CD4-positive, alpha-beta T cell treated with Interleukin-6 at 100 ng/mL for 8 hours (primary cell): ENCODE results near the gene GATAD2A.

ENCODE experiments used
- DNase-seq: peaks from one replicate; pipeline ENCODE4 v3.0.0-alpha.2; 2020; ENCODE audit warnings: mixed read lengths, low spot score

Gene GATAD2A

DNA sequence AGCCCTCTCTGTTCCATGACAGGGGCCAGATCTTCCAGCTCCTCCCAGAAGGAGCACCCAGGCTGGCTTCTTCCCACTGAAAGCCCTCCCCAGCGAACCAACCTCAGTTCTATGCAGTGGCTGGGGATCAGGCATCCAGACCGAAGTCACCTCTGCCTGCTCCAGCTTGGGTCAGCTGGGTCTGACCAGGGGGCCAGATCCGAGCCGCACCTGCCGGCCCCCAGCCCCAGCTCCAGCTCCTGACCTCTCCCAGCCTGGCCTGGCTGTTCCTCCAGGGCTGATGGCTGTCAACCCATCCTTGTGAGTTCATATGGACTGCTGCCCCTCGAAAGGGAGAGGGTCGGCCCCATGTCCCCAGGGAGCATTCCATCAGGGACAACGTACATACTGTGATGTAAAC, 101.9 kb downstream of the GATAD2A start:
- DNase-seq, result no peak

DNA sequence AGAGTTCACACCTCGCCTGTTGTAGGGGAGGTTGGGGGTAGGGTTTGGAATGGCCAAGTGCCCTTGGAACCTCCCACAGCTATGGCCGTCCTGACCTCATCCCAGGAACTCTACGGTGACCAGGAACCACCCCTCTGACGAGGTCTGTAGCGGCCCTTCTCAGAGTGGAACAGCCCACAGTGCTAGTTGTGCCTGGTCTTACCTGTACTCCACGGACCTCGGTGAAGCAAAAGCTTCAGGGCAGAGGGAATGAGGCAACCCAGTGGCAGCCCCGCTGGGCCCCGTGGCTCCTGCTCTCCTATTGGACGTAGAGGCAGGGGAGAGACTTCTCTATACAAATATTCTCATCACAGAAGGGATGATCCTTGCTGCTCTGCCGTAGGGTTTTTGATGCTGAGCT, 102.7 kb downstream of the GATAD2A start:
- DNase-seq, result no peak

- no peak for DNase-seq
Measured at GRCh38 chr19:19510432-19510831, 105.0 kb downstream of the GATAD2A start.

DNA sequence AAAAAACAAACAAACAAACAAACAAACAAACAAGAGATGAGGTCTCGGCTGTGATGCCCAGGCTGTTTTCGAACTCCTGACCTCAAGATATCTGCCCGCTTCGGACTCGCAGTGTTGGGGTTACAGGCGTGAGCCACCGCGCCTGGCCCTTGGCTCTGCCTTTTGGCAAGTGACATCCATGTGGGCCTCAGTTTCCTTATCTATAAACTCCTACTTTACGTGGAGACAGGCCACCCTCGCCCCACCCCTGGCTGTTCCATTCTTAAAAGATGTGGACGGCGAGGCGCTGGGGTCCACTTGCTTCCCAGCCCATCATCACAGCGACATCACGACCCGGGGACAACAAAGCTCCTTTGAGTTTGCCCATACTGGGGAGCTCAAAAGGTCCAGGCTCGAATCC, 108.2 kb downstream of the GATAD2A start:
- no peak for DNase-seq

GRCh38 chr19:19514215-19514657, 108.8 kb downstream of the GATAD2A start:
- DNase-seq, result no peak

- DNase-seq, result no peak
Measured at GRCh38 chr19:19514881-19515641, 109.6 kb downstream of the GATAD2A start, which contains the start of gene TSSK6. Gene TSSK6 (minus strand): TSS chr19:19515548. CDS start chr19:19515427, 121 bp downstream.

DNA sequence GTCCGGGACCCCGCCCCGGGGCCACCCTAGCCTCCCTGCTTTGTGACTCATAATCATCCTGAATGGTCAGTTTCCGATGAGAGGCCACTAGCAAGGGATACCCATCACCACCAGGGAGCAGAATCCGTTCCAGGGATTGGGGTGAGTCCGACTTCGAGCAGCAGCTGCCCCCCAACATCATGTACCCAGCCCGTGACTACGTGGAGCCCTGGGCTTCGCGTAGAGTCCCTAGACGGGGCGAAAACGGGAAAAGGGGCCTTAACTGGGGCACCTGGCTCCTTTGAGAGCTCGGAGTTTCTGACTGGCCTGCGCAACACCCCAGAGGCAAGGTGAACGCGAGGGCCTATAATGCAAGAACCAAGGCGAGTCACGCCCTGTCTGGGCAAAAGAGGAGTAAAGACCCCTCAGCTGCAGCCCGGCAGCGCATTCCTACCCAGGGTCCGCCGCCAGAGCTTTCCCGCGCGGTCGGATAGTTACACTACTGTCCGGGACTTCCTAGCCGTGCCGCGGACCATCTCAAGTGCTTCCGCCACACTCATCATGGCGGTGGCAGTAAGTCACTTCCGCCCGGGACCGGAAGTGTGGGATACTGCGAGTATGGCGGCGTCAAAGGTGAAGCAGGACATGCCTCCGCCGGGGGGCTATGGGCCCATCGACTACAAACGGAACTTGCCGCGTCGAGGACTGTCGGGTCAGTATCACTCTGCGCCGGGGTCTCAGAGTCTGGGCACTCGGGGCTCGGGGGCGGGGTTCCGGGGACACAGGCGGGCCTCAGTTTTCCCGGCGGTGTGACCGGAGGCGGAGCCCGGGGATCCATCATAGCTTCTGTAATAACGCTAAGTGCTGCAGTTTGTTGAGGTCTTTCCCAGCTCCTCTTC, 110.4 kb downstream of the GATAD2A start, which contains the start of gene NDUFA13:
Gene NDUFA13, plus strand, starts transcription at position 584 of the 878 bp plus-strand sequence. Its CDS starts 14 bp downstream, at position 598.
- DNase-seq, result peak; percentile 89

GRCh38 chr19:19517235-19517619, 111.8 kb downstream of the GATAD2A start:
- no peak for DNase-seq

DNA sequence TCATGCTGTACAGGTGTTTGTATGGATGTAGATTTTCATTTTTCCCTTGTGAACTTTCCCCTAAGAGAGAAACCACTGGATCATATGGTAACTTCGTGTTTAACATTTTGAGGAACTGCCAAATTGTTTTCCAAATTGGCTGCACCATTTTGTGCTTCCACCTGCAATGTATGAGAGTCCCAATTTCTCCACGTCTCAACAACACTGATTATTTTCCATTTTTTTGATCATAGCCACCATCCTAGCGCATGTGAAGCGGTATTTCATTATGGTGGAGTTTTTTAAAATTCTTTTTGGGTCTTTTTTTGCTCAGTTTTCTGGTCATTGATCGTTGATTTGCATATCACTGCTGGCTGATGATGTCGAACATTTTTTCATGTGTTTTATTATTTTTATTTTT, 115.5 kb downstream of the GATAD2A start:
- no peak for DNase-seq

DNA sequence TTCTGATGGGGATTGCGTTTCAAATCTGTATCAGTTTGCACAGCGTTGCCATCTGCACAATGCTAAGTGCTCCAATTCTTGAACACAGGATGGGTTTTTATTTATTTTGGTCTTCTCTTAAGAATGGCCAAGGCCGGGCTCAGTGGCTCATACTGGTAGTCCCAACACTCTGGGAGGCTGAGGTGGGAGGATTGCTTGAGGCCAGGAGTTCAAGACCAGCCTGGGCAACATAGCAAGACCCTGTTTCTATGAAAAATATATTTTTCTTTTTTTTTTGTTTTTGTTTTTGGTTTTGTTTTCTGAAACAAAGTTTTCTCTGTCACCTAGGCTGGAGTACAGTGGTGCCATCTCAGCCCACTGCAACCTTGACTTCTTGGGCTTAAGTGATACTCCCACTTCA, 117.7 kb downstream of the GATAD2A start:
- DNase-seq, result no peak

- no peak for DNase-seq
Measured at GRCh38 chr19:19524053-19524452, 118.6 kb downstream of the GATAD2A start.

- DNase-seq, result no peak
Measured at GRCh38 chr19:19525611-19526380, 120.3 kb downstream of the GATAD2A start.

DNA sequence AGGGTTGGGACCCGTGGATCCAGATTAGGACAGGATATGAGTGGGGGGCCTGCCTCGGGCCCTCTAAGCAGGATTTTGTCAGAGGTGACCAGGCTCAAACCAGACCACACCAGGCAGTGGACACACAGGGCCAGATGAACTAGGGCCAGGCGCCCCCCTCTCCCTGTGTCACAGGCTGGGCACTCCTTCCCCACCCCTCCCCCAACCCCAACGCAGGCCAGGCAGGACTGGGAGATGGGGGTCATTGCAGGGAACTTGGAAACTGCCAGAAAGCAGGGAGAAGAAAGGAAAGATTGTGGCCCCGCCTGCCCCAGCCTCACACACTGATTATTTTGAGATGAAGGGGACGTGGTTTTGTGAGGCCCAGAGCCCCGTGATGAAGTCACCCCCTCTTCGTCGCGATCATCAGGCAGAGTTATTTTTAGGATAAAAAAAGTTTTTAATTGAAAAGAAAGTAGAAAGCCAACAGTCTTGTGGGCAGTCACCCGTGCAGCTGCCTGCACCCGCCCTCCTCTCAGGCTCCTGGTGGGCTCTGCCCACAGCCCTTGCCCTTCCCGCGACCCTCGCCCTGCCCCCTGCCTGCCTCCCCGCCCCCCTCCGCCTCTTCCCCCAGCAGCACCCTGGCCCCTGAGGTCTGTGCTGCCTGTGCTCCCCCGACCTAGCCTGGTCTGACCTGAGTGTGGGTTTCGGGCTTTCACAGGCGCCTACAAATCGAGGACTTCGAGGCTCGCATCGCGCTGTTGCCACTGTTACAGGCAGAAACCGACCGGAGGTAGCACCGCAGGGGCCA, 121.3 kb downstream of the GATAD2A start:
- no peak for DNase-seq

- no peak for DNase-seq
Measured at GRCh38 chr19:19527371-19527656, 121.8 kb downstream of the GATAD2A start.

- no peak for DNase-seq
Measured at GRCh38 chr19:19527674-19528625, 122.5 kb downstream of the GATAD2A start.

DNA sequence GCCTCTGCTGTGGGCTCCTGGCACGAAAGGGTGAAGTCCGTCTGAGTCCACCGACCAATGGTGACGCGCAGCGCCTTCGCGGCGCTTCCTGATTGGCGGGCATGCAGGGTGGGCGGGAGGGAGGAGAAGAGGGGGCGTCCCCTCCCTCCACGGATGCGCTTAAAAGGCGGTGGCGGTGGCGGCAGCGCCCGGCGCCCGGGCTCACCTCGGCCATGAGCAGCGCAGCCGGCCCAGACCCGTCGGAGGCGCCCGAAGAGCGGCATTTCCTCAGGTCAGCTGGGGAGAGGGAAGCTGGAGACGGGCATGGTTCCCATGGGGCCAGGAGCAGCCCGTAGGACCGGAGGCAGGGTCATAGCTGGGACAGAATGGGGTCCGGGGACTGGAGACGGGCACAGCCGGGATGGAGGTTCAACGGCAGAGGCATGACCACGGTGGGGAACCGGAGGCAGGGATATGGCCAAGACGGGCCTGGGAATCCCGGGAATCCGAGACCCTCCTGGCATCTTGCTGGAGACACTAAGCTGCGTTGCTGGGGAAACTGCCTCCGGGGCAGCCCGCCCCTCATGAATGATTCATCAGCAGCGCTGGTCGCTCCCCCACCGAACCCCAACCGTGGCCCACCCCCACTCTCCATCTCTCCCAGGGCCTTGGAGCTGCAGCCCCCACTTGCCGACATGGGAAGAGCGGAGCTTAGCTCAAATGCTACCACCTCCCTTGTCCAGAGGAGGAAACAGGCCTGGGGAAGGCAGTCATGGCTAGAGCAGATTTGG, 123.4 kb downstream of the GATAD2A start, which contains the start of gene YJEFN3:
Gene YJEFN3, plus strand, starts transcription at position 191 of the 770 bp plus-strand sequence. Its CDS starts 22 bp downstream, at position 213.
- DNase-seq, result no peak

DNA sequence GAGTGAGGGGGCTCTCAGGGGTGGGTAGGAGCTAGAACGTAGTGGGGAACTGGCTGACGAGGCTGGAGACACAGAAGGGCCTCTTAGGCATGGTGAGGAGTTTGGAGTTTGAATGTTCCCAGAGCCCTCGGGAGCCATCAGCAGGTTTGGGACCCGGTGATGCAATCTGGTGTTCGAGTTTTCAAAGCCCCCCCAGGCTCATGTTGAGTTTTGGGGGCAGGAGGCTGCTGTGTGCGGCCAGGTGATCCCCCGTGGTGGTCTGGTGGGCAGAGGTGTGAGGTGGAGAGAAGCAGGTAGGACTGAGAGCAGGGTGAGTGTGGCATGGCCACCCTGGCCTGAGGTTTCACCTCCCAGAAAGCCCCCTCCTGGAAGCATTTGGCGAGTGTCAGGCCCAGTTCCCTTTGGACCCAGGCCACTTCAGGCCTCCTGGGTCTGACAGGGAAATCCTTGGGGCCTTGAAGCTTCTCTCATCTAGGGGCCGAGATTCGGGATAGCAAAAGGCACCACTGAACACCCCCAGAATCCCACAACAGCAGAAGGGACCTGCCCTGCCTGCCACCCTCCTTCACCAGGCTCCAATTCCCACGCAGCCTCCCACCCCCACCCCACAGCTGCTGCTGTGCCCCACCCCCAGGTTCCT, 124.4 kb downstream of the GATAD2A start:
- DNase-seq, result no peak

- no peak for DNase-seq
Measured at GRCh38 chr19:19530423-19530804, 124.9 kb downstream of the GATAD2A start.

- DNase-seq, result no peak
Measured at GRCh38 chr19:19530889-19531288, 125.4 kb downstream of the GATAD2A start.
